GM21529 (cell line): ENCODE data around the gene PRELID3B.
A peak's percentile ranks its signal among the peaks of the same experiment; 100 is the strongest.

Experiments
- ATAC-seq: cut with Tn5 transposase; IDR thresholded peaks from one replicate; pipeline ENCODE4 v1.9.1; 2021; ENCODE audit not compliant: unreplicated experiment

Gene PRELID3B

DNA sequence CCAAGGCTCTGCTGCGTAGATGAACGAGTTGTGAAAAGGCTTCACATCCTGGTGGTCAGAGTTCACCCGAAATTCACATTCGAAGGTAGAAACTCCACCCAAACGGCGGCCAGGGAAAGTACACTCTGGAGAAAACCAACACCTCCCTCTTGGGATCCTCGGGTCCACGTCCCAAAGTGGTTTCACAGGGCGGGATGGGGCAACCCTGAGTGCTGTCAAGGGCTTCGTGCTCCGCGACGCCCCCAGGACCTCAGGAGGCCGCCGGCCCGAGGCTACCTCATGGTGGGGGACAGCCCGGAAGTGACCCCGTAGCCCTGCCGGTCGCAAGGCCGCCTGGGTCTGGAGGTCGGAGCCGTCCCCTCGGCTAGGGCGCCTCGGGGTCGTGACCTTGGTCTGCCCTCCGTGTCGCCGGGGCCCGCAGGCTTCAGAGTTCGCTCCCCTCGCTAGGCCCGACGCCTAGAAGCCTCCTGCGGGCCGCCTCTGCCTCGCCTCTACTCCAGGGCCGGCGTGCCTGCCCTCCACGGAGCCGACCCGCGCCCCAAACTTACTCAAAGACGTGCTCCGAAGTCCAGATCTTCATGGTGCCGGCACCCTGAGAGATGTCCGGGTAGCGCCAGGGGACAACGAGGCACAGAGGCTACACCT is at the start of gene PRELID3B:
TSS of gene PRELID3B (minus strand) at position 636 of the 645 bp plus-strand sequence. CDS start at position 580, 56 bp downstream.
- ATAC-seq: peak; percentile 35

DNA sequence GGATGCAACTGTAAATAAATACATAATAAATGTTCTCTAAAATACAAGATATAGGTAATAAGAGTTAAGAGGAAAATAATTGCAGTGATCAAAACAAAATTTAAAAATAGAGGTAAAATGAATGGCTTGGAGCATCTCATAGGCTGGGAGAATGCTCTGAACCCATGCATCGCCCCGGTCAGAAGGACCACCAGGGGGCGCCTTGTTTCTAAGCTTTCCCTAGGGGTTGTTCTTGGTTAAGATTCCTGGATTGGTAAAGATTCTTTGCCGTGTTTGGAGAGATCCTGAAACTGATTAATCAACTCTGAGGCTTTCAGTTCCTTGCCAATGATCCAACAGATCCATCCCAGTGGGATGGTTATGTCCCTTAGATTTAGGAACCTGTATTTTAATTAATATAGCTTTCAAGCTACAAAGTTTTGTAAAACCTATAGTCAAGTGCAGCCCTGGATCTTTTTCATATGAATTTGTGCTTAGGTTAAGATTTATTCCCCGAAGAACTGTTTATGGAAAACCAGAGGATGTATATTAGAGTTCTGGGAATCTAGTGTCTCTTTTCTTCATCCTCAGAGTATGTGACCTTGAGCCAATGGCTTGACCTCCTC is 45.3 kb upstream of the PRELID3B start:
- no peak for ATAC-seq

DNA sequence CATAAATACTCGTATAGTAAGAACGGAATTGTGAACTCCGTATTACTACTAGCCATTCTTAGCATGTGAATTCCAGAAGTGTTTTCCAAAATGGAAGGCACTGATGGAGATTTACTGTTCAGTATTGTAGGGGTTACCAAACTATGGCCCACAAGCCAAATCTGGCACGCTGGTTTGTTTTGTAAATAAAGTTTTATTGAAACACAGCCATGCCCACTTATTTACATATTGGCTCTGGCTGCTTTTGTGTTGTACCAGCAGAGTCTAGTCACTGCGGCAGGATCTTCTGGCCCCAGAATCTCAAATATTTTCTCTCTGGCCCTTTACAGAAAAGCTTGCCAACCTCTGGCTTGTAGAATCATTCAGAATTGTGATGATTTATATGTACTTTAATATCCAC is 44.3 kb upstream of the PRELID3B start:
- no peak for ATAC-seq

GRCh38 chr20:59084041-59084850 is 41.7 kb upstream of the PRELID3B start:
- ATAC-seq: no peak

DNA sequence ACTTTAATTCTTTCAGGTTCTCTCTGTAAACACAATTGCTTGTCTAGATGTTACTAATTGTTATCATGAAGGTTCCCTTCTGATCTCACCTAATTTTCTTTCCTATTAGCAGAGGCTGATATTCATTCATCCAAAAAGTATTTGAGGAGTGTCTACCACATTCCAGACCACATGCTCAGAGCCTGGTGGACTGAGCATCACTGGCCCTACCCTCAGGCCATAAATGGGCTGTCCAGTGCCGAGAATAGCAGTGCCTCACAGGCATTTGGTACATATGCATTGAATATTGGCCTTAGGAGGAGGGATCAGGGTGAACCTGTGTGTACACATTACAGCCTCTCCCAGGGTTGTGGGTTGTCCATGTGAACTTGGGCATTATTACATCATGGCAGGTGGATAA is 40.4 kb upstream of the PRELID3B start:
- ATAC-seq: no peak

DNA sequence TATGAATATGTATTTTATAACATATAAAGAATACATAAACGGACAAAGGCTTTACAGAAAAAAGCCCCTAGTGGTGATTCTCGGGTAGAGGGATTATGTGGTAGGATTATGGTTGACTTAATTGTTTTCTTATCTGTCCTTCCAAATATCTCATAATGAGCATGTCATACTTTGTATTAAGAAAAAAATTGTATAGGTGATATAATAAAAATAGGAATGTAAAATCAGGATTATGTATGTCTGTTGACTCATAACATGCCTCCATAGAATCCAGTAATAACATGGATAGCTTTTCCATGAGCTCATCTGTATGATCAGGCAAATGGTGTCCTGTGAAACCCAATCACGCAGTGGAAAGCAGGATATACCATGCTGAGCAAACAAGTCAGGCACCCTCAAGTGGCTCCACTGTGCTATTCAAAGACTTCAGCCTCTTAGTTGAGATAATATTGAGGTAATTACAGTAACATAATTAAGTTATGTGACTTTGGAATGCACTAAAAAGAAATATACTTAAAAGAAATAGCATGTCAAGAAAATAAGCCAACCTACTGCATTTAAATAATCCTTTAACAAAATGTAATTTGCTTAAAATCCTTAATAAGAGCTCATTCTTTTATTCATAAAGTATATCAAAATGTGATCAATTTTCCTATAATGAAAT is 39.6 kb upstream of the PRELID3B start:
- no peak for ATAC-seq

GRCh38 chr20:59081036-59081435 is 38.5 kb upstream of the PRELID3B start:
- no peak for ATAC-seq

GRCh38 chr20:59078231-59078630 is 35.6 kb upstream of the PRELID3B start:
- no peak for ATAC-seq

DNA sequence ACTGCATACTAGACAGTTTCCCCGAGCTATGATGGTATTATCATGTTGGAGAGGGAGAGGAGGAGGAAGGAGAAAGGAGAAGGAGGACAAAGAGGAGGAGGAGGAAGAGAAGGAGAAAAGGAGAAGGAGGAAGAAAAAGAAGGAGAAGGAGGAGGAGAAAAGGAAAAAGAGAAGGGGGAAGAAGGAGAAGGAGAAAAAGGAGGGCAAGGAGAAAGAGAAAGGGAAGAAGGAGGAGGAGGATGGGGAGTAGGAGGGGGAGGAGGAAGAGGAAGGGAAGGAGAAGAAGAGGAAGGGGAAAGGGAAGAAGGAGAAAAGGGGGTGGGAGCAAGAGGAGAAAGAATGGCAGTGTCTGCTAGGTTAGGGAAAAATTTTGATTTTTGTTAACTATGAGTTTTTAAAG is 35.1 kb upstream of the PRELID3B start:
- no peak for ATAC-seq

- no peak for ATAC-seq
Observed at GRCh38 chr20:59075934-59076508, 33.4 kb upstream of the PRELID3B start.

DNA sequence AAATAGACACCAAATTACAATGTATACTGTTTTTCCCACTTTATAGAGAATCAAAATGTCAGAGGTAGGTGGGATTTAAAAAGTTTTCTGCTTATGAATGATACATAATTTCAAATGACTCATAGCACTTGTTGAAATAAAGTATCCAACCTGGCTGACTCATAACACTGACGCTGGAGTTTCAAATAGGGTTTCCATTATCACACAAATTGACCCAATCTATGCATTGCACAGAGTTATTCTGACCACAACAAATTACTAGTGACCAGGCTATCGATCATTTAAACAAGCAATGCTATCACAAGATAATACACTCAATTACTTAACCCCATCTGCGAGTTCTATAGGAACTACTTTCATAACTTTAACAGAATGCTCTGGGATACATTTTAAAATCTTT is 31.9 kb upstream of the PRELID3B start:
- ATAC-seq: no peak

GRCh38 chr20:59073582-59073981 is 31.0 kb upstream of the PRELID3B start:
- ATAC-seq: no peak

- ATAC-seq: peak; percentile 86
Observed at GRCh38 chr20:59071216-59071615, 28.6 kb upstream of the PRELID3B start.

DNA sequence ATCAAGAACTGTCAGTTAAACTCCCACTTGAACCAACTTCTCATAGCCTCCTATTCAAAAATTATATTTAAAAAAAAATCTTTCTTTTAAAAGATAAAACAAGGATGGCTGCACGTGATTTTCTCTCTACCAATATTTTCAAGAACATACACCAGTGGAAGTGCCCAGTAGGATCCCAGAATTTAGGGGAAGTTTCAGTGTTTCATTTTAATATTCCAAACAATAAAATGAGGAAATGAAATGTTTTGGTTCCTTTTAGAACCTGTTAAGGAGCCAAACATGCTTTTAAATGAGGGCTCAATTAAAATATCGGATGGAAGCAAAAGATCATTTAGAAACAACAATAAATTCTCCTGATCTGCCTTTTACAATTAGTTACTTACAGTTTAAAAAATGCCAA is 26.4 kb upstream of the PRELID3B start:
- no peak for ATAC-seq

DNA sequence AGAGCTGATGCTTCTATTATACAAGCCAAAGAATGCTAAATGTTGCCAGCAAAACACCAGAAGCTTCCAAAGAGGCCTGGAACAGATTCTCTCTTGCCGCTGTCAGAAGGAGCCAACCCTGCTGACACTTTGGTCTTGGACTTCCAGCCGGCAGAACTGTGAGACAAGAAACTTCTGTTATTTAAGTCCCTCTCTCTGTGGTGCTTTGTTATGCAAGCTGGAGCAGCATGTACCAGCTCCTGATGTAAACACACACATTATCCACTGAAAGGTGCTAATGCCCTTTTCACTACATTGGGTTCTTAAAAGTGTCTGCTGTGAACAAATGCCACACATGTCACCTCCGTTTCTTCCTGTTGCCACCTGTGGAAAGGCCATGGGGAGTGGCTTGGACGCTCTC is 25.9 kb upstream of the PRELID3B start:
- ATAC-seq: no peak

DNA sequence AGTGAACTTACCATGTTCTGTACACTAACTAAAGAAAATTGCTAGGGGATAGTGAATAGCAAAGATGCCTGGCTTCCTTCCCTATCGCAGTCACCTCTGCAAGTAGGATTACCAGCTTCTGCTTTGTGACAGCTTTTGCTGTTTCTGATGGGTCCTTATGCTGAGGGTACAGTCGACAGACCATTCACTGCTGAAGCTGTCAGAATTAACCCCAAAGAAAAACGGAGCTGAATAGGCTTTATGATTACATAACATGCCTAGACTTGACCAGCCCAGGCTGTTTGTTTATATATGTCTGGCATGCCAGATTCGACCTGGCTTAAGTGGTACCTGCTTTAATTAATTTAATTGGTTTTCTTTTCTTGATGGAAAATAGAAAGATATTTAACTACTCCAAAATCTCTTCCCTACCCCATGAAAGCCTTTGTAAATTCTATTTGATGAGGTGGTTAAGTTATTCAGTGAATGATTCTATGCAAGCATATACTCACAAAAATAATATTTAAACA is 21.7 kb upstream of the PRELID3B start:
- no peak for ATAC-seq

- no peak for ATAC-seq
Observed at GRCh38 chr20:59063358-59064213, 21.0 kb upstream of the PRELID3B start.

DNA sequence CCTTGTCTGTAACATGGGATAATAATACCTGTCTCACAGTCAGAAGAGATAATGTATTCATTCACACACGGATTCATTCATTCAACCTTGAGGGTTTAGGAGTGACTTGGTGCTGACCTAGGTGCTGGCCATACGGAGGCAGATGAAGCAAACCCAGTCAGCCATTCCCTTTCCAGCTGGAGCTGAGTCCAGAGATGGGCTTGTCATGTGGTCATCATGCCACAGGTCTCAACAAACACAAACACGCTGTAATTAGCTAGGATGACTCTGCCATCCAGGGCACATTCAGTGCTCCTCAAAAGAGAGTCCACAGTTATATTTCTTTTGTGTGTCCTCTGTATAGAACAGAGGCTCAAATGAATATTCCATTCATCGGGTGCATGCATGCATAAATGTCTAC is 19.5 kb upstream of the PRELID3B start:
- ATAC-seq: no peak

DNA sequence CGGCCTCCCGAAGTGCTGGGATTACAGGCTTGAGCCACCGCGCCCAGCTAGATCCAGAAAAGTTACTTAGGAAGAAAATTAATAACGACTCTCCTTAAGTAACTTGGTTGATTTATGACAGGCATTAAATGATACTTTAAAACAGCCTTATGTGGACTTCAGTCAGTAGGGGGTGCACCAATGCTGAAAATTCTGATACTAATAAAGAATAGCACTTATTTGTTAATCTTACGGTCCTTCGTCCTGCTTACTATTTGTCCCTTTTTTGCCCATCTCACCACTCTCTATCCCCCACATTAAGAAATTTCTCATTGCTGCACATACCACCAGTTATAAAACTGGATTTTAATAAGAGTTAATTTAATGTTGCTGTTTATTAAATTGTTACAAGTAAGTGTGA is 12.7 kb upstream of the PRELID3B start:
- no peak for ATAC-seq

DNA sequence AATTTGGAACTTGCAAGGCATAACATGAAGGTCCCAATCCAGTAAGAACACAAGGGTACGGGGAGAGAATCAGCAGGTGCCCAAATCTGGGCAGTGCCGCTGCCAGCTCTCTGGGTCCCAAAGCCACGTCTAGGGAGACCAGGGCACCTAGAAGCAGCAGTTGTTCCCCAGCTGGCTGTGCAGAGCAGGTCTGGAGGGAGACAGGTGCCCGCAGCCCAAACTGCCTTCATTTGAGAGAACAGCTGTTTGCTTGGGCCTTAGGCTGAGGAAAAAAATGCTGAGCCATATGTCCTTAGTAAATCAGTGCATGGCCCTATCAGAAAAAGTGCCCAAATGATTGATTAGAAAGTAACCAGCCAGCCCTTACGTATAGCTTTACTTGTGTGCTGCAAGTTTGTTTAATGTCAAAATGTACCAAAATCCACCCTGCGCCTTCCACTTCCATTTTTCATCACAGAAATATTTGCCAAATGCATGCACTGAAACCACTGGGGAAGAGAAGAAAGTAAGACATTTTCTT is 9.1 kb upstream of the PRELID3B start:
- no peak for ATAC-seq
